GM18526 (cell line): Measurements from ENCODE around the gene POLR3H.

Experiments
- POLR2A ChIP-seq: IDR thresholded peaks from 3 replicates; pipeline ENCODE4 v1.6.1; 2011; ENCODE audit not compliant: insufficient read length; ENCODE audit errors: extremely low read depth

Gene POLR3H

GRCh38 chr22:41568811-41569210 is 24.5 kb upstream of the POLR3H start:
- TF ChIP-seq POLR2A, result no peak

DNA sequence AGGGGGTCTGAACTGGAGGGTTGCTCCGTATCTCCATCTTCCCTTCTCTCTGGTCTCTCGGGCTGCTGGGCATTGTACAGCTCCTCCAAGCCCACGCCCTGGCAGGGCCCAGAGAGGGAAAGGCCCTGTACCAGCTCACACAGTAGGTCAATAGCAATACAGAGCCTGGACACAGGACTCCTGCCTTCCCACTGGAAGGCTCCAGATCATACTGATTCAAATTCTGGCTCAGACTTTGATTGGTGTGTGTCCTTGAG is 23.2 kb upstream of the POLR3H start:
- TF ChIP-seq POLR2A, result no peak

- no peak for TF ChIP-seq POLR2A
Measured at GRCh38 chr22:41565403-41566054, 21.3 kb upstream of the POLR3H start.

DNA sequence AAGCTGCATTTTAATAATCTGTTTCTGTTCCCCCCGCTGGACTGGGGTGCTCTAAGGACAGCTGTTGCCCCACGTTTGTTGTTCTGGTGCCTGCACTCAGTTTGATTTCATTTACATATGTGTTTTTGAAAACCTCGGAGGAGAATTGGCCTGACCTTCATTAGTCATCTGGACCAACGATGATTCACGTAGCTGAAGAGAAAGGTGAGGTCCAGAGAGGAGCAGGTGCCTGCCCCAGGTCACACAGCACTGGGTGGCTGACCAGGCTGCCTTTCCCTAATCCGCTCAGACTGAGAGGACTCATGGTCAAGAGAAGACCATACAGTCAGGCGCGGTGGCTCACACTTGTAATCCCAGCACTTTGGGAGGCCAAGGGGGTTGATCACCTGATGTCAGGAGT is 20.3 kb upstream of the POLR3H start:
- no peak for TF ChIP-seq POLR2A

GRCh38 chr22:41563051-41563711 is 18.9 kb upstream of the POLR3H start:
- TF ChIP-seq POLR2A, result no peak

- TF ChIP-seq POLR2A, result no peak
Measured at GRCh38 chr22:41562461-41562860, 18.2 kb upstream of the POLR3H start.

DNA sequence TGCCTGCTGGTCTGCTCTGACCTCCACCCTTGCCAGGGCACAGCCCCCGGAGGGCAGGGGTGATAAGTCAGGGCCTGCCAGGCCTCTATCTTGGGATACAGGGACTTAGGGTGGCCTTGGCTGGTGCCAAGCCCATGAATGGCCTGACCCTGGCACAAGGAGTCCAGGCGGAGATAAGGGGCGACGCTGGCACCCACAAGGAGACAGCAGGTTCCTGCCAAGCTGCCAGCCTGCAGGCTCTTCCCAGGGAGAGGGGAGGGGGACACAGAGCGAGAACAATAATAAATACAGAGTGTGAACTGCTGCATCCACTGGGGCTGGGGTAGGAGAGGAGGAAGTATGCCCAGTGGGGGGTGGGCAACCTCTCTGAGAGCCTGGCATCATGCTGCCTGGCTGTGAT is 17.5 kb upstream of the POLR3H start:
- TF ChIP-seq POLR2A, result no peak

DNA sequence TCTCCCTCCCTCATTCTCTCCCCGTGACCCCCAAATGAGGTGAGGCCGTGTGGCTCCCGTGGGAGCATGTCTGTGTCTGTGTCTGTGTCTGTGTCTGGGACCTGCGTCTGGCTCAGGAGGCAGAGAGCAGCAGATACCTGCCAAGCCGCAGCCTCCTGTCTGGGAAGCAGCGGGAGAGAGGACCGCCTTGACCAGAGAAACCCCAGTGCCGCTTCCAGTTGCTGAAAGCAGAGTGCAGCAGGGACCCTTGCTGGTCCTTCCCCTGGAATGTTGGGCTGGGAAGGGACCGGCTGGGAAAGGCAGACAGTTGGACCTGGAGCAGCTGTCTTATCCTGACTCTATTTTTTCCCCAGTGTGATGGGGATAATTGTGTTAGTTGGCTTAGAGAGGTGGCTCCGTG is 17.1 kb upstream of the POLR3H start:
- TF ChIP-seq POLR2A, result no peak

DNA sequence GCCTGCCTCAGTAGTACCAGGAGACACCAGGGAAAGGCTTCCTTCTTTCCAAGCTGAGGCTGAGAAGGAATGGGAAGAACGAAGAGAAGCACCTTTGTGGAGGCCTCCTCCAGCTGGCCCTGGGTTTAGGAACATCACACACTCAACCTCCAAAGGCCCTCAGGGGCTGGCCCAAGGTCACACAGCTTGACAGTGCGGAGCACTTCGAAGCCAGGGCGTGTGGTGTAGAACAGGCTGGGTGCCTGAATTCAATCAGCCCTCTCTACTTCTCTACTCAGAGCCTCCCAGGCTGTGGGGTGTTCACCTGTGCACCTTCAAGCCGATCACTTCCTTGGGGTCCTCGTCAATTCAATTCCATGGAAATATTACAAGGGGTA is 15.8 kb upstream of the POLR3H start:
- TF ChIP-seq POLR2A, result no peak

DNA sequence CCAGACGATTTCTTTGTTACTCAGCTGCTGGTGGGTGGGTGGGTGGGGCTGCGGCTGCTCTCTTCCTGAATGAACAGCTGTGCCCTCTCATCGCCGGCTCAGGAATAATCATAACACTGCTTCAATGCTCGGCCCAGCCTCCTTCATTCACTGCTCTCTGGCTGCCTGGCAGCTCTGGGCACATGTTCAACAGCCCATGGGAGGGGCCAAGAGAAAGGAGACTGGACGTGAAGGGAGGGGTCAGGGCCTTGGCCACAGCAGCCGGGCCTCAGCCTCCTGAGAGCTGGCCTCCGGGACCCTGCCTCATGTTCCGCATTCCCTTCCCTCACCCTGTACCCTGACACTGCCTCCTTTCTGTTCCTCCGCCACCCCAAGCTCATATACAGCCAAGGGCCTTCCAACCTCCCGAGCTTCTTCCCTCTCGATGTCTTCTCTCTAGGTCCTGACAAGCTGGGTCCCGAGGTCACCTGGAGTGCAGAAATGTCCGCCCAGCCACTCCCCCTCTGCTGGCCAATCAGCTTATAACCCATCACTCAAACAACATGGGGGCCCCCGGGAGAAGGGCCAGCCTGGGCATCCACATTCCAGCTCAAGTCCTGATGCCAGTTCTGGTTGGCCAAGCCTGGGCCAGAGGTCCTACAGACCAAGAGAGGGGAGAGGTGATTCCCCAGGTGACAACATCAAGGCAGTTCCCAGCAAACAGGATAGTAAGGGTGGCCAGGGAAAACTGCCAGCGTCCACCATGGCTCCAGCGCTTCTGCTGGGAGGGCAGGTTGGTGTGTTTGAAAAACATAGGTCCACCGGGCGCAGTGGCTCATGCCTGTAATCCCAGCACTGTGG is 13.4 kb upstream of the POLR3H start:
- TF ChIP-seq POLR2A, result no peak

DNA sequence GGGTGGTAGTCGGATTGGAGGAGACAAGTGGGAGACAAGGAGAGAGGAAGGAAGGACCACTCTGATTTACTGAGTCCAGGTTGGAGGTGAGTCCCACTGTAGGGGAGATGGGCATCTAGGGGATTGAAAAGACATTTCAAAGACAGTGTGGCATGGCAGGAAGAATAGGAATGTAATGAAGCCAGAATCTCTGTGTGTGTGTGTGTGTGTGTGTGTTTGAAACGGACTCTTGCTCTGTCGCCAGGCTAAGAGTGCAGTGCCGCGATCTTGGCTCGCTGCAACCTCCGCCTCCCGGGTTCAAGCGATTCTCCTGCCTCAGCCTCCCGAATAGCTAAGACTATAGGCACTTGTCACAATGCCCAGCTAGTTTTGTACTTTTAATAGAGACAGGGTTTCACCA is 12.3 kb upstream of the POLR3H start:
- no peak for TF ChIP-seq POLR2A

GRCh38 chr22:41555325-41555982 is 11.2 kb upstream of the POLR3H start:
- no peak for TF ChIP-seq POLR2A

- TF ChIP-seq POLR2A, result no peak
Measured at GRCh38 chr22:41551877-41552582, 7.8 kb upstream of the POLR3H start.

DNA sequence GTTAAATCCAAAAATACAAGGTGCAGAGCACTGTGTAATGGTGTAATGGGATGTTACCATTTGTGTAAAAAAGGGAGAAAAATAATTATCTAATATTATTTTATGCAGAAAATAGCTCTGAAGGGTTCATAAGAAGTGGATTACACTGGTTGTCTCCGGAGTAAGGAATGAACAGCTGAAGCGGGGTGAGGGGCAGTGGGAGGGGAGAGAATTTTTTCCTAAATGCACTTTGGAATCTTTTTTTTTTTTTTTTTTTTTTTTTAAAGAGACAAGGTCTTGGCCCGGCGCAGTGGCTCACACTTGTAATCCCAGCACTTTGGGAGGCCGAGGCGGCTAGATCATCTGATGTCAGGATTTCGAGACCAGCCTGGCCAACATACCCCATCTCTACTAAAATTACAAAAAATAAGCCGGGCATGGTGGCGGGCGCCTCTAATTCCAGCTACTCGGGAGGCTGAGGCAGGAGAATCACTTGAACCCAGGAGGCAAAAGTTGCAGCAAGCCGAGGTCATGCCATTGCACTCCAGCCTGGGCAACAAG is 6.8 kb upstream of the POLR3H start:
- no peak for TF ChIP-seq POLR2A

DNA sequence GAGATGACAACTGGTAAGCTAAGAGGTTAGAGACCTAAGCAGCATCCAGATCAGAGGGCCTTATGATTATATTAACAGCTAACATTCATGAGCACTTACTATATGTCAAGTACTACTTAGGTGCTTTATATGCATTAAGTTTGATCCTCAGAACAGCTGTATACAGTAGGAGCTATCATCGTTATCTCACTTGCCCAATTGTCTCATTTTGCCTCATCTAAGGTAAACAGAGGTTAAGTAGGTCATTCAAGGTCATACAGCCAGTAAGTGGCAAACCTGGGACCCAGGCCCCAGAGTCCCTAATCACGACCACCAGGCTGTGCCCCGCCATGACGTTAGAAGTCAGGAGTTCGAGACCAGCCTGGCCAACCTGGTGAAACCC is 4.6 kb upstream of the POLR3H start:
- TF ChIP-seq POLR2A, result no peak

DNA sequence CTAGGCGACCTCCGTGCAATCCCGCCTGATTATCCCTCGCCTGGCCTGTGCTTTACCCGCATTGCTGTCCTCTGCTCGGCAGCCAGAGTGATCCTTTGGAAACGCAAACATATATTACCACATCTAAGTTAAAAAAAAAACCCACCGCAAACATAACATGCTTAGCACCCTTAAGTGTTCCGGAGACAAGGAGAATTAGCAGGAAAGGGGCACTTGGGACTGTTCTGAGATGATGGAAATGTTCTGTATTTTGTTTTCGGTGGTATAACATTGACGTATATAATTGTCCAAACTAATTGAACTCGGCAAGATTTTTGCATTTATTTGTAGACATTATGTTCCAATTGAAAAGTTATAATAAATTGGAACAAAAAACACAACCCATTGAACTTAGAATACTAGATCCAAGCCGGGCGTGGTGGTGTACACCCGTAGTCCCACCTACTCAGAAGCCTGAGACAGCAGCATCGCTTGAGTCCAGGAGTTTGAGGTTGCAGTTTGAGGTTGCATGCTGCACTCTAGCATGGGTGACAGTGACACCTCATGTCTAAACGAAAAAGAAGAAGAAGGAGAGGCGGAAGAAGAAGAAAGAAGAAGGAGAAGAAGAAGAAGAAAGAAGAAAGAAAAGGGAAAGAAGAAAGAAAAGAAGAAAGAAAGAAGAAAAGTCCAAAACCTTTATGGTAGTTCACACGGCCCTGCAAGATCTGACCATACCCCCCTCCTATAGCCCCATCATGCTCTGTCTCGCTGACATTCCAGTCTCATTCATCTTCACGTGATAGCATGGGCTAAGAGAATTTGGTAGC is 604 bp upstream of the POLR3H start:
- TF ChIP-seq POLR2A, result no peak
